PC-3 (cell line): ENCODE results near the gene CDHR1.

ENCODE experiments used
- EZH2 ChIP-seq: fragments of 300-600 bp; sonication (generic); IDR thresholded peaks from one replicate; pipeline ENCODE4 v1.6.1; 2017; ENCODE audit warnings: antibody characterized with exemption, mild to moderate bottlenecking, low read length; ENCODE audit not compliant: unreplicated experiment
- TF ChIP-seq, protein P1 (sequence below): fragments of 300-600 bp; sonication (generic); conservative IDR thresholded peaks from 2 replicates; pipeline ENCODE4 v1.5.1; 2017; ENCODE audit warnings: antibody characterized with exemption, low read depth, mild to moderate bottlenecking, low read length

DNA sequence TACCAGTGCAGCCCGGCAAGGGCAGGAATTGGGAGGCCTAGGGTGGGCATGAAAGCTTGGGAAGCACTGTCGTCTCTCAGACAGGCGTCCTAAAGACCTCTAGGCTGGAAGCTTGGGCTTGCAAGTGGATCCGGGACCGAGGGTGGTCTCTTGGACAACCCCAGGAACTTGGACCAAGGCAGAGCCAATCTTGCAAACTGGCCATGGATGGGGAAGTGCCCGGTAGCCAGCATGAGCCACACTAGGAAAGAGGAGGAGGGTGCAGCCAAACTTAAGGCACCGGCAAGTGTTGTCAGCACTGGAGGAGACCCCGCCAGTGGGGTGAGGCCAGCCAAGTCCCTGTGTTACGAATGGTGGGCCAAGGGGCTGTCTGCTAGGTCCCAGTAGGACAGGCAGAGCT lies 22.5 kb downstream of the CDHR1 start:
- TF ChIP-seq, protein P1, sequence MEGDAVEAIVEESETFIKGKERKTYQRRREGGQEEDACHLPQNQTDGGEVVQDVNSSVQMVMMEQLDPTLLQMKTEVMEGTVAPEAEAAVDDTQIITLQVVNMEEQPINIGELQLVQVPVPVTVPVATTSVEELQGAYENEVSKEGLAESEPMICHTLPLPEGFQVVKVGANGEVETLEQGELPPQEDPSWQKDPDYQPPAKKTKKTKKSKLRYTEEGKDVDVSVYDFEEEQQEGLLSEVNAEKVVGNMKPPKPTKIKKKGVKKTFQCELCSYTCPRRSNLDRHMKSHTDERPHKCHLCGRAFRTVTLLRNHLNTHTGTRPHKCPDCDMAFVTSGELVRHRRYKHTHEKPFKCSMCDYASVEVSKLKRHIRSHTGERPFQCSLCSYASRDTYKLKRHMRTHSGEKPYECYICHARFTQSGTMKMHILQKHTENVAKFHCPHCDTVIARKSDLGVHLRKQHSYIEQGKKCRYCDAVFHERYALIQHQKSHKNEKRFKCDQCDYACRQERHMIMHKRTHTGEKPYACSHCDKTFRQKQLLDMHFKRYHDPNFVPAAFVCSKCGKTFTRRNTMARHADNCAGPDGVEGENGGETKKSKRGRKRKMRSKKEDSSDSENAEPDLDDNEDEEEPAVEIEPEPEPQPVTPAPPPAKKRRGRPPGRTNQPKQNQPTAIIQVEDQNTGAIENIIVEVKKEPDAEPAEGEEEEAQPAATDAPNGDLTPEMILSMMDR, result no peak
- no peak for TF ChIP-seq EZH2
